Esophagus muscularis mucosa (tissue), 4 donors: Measurements from ENCODE around the gene CNPY3. TPM values are rescaled to one million over a fixed set of nuclear protein-coding genes. Genes with fewer than 3 reads are reported as not detected.

Experiments
- DNase-seq: peaks from one replicate; pipeline ENCODE4 v3.0.0-alpha.2; 2017; ENCODE audit errors: extremely low spot score
- H3K27ac ChIP-seq, 4 donors: fragments of 200-600 bp; sonication (generic); replicated peaks in 1 of 4; 1 replicate in 3 of 4; 2 replicates in 1 of 4; pipeline ENCODE4 v1.5.1; 2016 to 2019; ENCODE audit warnings: mild to moderate bottlenecking in 1 of 4
- H3K27me3 ChIP-seq, 4 donors: fragments of 200-600 bp; sonication (generic); one replicate each; pipeline versions ENCODE4 v1.5.1 to v1.6.0; 2016 to 2019
- H3K36me3 ChIP-seq, 4 donors: fragments of 200-600 bp; sonication (generic); one replicate each; pipeline ENCODE4 v1.5.1; 2016 to 2019
- H3K4me1 ChIP-seq, 4 donors: fragments of 200-600 bp; sonication (generic); one replicate each; pipeline ENCODE4 v1.5.1; 2016 to 2019
- H3K4me3 ChIP-seq, 4 donors: fragments of 200-600 bp; sonication (generic); 1 replicate in 2 of 4; 2 replicates in 2 of 4; pipeline ENCODE4 v1.5.1; 2016 to 2019; ENCODE audit warnings: mild to moderate bottlenecking in 4 of 4, moderate library complexity in 1 of 4
- H3K9me3 ChIP-seq, 4 donors: fragments of 200-600 bp; sonication (generic); 1 replicate in 3 of 4; 2 replicates in 1 of 4; pipeline ENCODE4 v1.5.1; 2016 to 2019
- CTCF ChIP-seq, 3 experiments: fragments of 200-600 bp in 2 of 3; fragments of 450-650 bp in 1 of 3; sonication (generic) in 2 of 3; IDR thresholded peaks; one replicate each; pipeline ENCODE4 v1.5.1; 2017 to 2019; ENCODE audit warnings: antibody characterized with exemption in 3 of 3, mild to moderate bottlenecking in 2 of 3, moderate library complexity in 1 of 3
- EP300 ChIP-seq: sonication (generic); formaldehyde crosslinking; IDR thresholded peaks from one replicate; pipeline ENCODE4 v1.6.1; 2017; ENCODE audit warnings: antibody characterized with exemption
- POLR2A ChIP-seq: fragments of 450-650 bp; IDR thresholded peaks from one replicate; pipeline ENCODE4 v1.6.1; 2017; ENCODE audit warnings: antibody characterized with exemption, moderate library complexity, mild to moderate bottlenecking, low read depth
- POLR2AphosphoS5 ChIP-seq, 2 donors: sonication (generic); formaldehyde crosslinking; IDR thresholded peaks; one replicate each; pipeline ENCODE4 v1.6.1; 2017; ENCODE audit warnings: antibody characterized with exemption in 2 of 2
- WGBS: methylation state at CpG from one replicate; pipeline ENCODE4 v1.1.5; 2018; 5-methylcytosine and 5-hydroxymethylcytosine counted together
- intact Hi-C: fragments of 100-400 bp; cut with DNase I; formaldehyde crosslinking; loops from one replicate; pipeline ENCODE4 v1.15.1; 2023
- total RNA-seq, 4 donors: library from RNA; depleted of rRNA; stranded (reverse); fragments of >200 nt; gene quantifications; one replicate each; pipeline versions ENCODE4 v1.1.0 to v1.2.1, GENCODE V29; 2016

The CNPY3 gene
- total RNA-seq, 4 donors from 2014 or later, result 24.5 to 39.6 (median 34.3) TPM

DNA sequence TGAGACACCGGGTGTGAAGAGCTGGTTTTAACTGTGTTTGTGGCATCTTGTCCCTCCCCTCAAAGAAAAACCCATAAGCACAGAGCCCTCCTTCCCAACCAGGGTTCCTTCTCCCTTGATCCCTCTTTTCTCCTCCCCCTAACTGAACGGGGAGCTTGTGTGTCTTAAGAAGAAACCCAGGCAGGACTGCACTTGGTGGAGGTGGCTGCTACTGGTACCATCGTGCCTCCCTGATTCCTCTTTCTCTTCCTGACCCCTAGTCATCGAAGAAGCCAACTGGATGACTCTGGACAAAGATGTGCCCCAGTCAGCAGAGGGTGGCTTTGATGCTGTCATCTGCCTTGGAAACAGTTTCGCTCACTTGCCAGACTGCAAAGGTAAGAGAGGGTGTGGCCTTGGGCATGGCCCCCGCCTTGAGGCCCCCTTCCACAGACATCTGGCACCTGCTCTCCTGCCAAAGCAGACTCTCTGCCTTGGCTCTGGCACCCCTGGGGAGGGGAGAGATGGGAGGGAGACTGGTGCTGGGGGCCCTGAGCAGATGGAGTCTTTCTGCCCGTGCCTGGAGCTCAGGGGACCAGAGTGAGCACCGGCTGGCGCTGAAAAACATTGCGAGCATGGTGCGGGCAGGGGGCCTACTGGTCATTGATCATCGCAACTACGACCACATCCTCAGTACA is 33.4 kb downstream of the CNPY3 start:
- intact Hi-C loops, result no loop called here
- no peak overlapping the region for H3K27ac ChIP-seq
- no peaks in the 10 kb centered on the region for H3K27me3 ChIP-seq
- TF ChIP-seq POLR2AphosphoS5 (IDR thresholded peaks at IDR 0.05), result no peak
- TF ChIP-seq CTCF (IDR thresholded peaks at IDR 0.05), result no peak
- no peak for TF ChIP-seq EP300
- no peak for TF ChIP-seq POLR2A
- H3K4me3 ChIP-seq, result no peak overlapping the region
- H3K36me3 ChIP-seq, result peaks cover 24 to 59% (median 54%) of the 10 kb centered on the region in 4 donors
- WGBS, result 92% methylated on average over 12 of the region's 13 CpGs
- no peaks in the 10 kb centered on the region for H3K9me3 ChIP-seq
- H3K4me1 ChIP-seq, result peaks cover 9 to 22% (median 20%) of the 10 kb centered on the region in 4 donors
- no peak for DNase-seq

DNA sequence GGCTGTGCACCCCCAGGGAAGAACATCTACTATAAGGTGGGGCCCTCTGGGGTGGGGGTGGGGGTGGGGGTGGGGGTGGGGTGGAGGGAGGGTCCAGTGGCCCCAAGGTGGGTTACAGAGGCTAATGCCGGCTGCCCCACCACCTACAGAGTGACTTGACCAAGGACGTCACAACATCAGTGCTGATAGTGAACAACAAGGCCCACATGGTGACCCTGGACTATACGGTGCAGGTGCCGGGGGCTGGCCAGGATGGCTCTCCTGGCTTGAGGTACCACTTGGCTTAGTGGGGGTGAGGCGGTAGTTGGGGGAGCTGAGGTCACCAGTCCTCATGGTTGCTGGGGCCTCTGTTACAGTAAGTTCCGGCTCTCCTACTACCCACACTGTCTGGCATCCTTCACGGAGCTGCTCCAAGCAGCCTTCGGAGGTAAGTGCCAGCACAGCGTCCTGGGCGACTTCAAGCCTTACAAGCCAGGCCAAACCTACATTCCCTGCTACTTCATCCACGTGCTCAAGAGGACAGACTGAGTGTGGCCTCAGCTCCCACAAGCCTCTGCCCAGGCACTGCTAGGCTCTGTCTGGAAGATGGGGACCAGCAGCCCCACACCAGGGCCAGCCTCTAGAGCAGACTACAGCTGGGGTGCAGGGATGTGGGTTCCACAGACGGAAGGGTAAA is 34.0 kb downstream of the CNPY3 start:
- no peaks in the 10 kb centered on the region for H3K27me3 ChIP-seq
- no peak overlapping the region for H3K27ac ChIP-seq
- no peak overlapping the region for H3K4me3 ChIP-seq
- no peaks in the 10 kb centered on the region for H3K9me3 ChIP-seq
- DNase-seq, result no peak
- 73% methylated on average over 5 of the region's 12 CpGs for WGBS
- peaks cover 9 to 22% (median 20%) of the 10 kb centered on the region in 4 donors for H3K4me1 ChIP-seq
- no peak for TF ChIP-seq POLR2A
- TF ChIP-seq EP300, result no peak
- no peak for TF ChIP-seq POLR2AphosphoS5 (IDR thresholded peaks at IDR 0.05)
- no peak for TF ChIP-seq CTCF (IDR thresholded peaks at IDR 0.05)
- peaks cover 24 to 65% (median 59%) of the 10 kb centered on the region in 4 donors for H3K36me3 ChIP-seq
- intact Hi-C loops, result no loop called here

DNA sequence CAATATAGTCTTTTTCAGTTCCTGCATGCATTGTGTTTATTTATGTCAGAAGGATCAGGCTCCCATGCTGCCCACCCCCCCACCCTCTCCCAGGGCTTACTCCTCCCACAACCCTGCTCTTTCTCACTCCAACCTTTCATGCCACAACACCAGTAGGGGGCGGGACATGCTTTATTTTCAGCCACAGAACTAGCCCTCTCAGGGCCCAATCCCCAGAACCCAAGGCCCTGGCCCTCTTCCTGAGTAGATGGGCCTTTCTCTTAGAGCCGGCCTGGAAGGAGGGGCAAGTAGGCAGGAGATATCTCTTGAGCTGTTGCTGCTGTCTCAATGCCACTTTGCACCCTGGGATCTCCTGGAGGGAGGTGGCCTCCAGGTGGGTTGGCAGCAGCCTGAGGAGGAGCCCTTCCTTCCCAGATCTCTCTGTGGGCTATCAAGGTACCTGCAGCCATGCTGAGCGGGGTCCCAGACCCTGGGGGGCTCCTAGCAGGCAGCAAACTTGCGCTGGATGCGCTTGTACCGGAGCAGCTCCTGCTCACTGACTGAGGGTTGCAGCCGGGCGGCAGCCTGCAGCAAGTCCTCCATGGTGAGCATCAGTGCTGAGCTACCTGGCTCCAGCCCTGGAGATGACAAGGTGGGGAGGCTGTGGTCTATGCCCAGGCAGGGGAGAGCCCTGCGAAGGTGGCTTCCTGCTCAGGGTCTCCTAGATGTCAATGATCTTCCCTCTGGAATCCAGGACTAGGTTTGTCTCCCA is 34.8 kb downstream of the CNPY3 start:
- Histone ChIP-seq H3K9me3 (no peaks in the 10 kb centered on the region), H3K36me3 (peaks cover 24 to 73% (median 64%) of the 10 kb centered on the region in 4 donors), H3K27me3 (no peaks in the 10 kb centered on the region), H3K4me1 (peaks cover 9 to 22% (median 20%) of the 10 kb centered on the region in 4 donors), H3K4me3 (no peak overlapping the region), H3K27ac (no peak overlapping the region)
- TF ChIP-seq POLR2A (no peak), CTCF (IDR thresholded peaks at IDR 0.05) (no peak), EP300 (no peak), POLR2AphosphoS5 (IDR thresholded peaks at IDR 0.05) (no peak)
- intact Hi-C loops, result no loop called here
- WGBS, result 73% methylated on average over 2 of the region's 9 CpGs
- no peak for DNase-seq

GRCh38 chr6:42966571-42966970 is 37.3 kb downstream of the CNPY3 start:
- H3K9me3 ChIP-seq, result no peaks in the 10 kb centered on the region
- no peak for DNase-seq
- no peak overlapping the region for H3K4me3 ChIP-seq
- no peak overlapping the region for H3K27ac ChIP-seq
- peaks cover 0 to 8% (median 1%) of the 10 kb centered on the region in 4 donors for H3K4me1 ChIP-seq
- intact Hi-C loops, result no loop called here
- 87% methylated on average over 7 of the region's 7 CpGs for WGBS
- peaks cover 27 to 80% (median 71%) of the 10 kb centered on the region in 4 donors for H3K36me3 ChIP-seq
- TF ChIP-seq EP300 (no peak), CTCF (IDR thresholded peaks at IDR 0.05) (no peak), POLR2A (no peak), POLR2AphosphoS5 (IDR thresholded peaks at IDR 0.05) (no peak)
- no peaks in the 10 kb centered on the region for H3K27me3 ChIP-seq
